ENCODE data around the gene GPX4. TPM values are rescaled to one million over a fixed set of nuclear protein-coding genes. Genes with fewer than 3 reads are reported as not detected.
A peak's percentile ranks its signal among the peaks of the same experiment; 100 is the strongest.

The GPX4 gene
- total RNA-seq, 1 donor from 2014 or later = 213 TPM

DNA sequence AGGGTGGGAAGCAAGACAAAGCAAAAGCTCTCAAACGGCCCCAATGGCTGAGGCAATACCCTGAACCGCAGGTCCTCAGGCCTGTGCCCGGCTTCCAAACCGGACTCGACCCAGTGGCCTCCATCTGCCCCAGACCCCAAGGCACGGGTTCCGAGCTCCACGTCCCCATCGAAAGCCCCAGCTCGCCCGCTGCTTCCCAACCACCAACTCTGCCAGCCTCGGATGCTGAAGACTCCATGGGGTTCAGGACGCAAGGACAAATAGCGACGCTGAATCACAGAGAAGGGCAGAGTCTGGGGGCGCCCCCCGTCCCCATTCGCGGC lies 9.2 kb upstream of the GPX4 start:
- ChIA-PET POLR2A (interaction anchor here (0.5 to 2.9 kb wide), 10 partner anchors 10 to 343 kb away, joined by 3 to 48 read pairs (median 6); partner anchors contain the start of genes ABCA7, ARHGAP45, CIRBP and RNU6-2), CTCF (interaction anchor here (0.7 kb wide), 1 partner anchor 30 kb away, joined by 5 read pairs; no protein-coding TSS in a partner anchor)
- H3K4me3 Mint-ChIP-seq = peak overlapping the region; percentile 90
- ATAC-seq (ENCODE audit: low read depth) (no peak), DNase-seq (no peak)
- TF ChIP-seq, protein P1, sequence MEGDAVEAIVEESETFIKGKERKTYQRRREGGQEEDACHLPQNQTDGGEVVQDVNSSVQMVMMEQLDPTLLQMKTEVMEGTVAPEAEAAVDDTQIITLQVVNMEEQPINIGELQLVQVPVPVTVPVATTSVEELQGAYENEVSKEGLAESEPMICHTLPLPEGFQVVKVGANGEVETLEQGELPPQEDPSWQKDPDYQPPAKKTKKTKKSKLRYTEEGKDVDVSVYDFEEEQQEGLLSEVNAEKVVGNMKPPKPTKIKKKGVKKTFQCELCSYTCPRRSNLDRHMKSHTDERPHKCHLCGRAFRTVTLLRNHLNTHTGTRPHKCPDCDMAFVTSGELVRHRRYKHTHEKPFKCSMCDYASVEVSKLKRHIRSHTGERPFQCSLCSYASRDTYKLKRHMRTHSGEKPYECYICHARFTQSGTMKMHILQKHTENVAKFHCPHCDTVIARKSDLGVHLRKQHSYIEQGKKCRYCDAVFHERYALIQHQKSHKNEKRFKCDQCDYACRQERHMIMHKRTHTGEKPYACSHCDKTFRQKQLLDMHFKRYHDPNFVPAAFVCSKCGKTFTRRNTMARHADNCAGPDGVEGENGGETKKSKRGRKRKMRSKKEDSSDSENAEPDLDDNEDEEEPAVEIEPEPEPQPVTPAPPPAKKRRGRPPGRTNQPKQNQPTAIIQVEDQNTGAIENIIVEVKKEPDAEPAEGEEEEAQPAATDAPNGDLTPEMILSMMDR (IDR thresholded peaks at IDR 0.05) = no peak
- H3K27ac Mint-ChIP-seq = peak overlapping the region; percentile 84
- intact Hi-C loops (cut with micrococcal nuclease) = loop anchor here (2.0 kb wide), 1 partner anchor 56 kb away; no protein-coding TSS in a partner anchor
- peaks cover 40% of the 10 kb centered on the region for H3K4me1 Mint-ChIP-seq
- H3K27me3 Mint-ChIP-seq = no peaks in the 10 kb centered on the region
- H3K9me3 Mint-ChIP-seq = no peaks in the 10 kb centered on the region
- H3K36me3 Mint-ChIP-seq (ENCODE audit: low read depth) = peaks cover 21% of the 10 kb centered on the region

DNA sequence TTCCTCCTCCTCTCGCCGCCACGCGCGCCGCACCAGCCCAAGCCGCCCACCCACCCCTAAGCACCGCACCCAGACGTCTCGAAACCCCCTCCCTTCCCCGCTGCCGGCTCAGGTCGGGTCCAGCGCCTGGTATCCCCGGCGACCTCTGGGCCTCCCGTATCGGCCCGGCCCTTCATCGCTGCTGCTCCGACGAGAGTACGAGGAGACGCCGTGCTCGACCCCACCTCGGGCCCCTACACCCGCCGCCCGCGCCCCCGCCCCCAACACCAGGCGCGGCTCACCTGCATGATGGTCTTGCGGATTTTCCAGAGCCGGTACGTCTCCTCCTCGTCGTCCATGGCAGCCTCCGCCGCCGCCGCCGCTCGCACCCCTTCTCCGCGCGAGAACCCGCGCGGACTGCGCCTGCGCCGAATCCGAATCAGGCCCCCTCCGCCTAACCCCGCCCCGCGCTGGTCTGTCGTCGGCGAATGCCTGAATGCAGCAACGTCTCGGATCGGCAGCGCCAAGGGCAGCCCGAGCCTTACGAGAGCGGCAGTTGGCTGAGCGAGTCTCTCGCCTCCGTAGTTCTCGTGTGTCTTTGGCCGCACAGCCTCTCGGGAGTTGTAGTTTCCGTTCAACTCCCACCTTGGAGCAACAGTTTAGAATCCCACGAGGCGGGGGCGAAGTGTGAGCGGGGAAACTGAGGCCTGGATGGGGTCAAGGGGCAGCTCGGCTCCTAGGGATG lies 8.7 kb upstream of the GPX4 start, which contains the start of gene POLR2E:
POLR2E (minus strand) TSS at position 398 of the 724 bp plus-strand sequence; CDS start at position 338, 60 bp downstream.
- no peaks in the 10 kb centered on the region for H3K9me3 Mint-ChIP-seq
- H3K36me3 Mint-ChIP-seq (ENCODE audit: low read depth) = peaks cover 19% of the 10 kb centered on the region
- H3K27ac Mint-ChIP-seq = peak within 1 kb of the TSS; percentile 84
- TF ChIP-seq, protein P1 (IDR thresholded peaks at IDR 0.05) = no peak
- H3K4me3 Mint-ChIP-seq = peak within 1 kb of the TSS; percentile 90
- H3K27me3 Mint-ChIP-seq = no peaks in the 10 kb centered on the region
- ChIA-PET CTCF (interaction anchor here (0.7 kb wide), 1 partner anchor 30 kb away, joined by 5 read pairs; no protein-coding TSS in a partner anchor), POLR2A (interaction anchor here (0.6 to 2.9 kb wide), 13 partner anchors 9 to 342 kb away, joined by 3 to 48 read pairs (median 4); partner anchors contain the start of genes ABCA7, ARHGAP45, CIRBP and GPX4)
- intact Hi-C loops (cut with micrococcal nuclease) = loop anchor here (1.0 to 2.0 kb wide), 3 partner anchors 8 to 146 kb away; partner anchors contain the start of genes ATP5F1D and GPX4
- ATAC-seq (ENCODE audit: low read depth) = peak; percentile 98
- H3K4me1 Mint-ChIP-seq = peaks cover 45% of the 10 kb centered on the region
- peak; percentile 98 for DNase-seq

DNA sequence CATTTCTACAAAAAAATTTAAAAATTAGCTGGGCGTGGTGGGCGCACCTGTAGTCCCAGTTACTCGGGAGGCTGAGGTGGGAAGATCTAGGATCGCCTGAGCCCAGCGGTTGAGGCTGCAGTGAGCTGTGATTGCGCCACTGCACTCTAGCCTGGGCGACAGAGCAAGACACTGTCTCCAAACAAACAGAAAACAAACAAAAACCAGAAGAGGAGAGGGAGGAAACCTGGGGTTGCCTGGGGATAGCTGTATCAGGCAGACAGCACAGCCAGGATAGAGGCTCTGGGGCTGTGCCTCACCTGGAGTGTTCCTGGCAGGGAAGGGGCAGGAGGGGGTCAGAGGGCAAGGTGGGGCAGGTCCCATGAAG lies 6.0 kb upstream of the GPX4 start:
- POLR2A ChIA-PET = interaction anchor here (1.0 to 1.4 kb wide), 4 partner anchors 16 to 33 kb away, joined by 3 to 5 read pairs (median 4); partner anchors contain the start of gene ARHGAP45
- H3K9me3 Mint-ChIP-seq = no peaks in the 10 kb centered on the region
- DNase-seq = no peak
- ATAC-seq (ENCODE audit: low read depth) = no peak
- no peaks in the 10 kb centered on the region for H3K27me3 Mint-ChIP-seq
- peaks cover 12% of the 10 kb centered on the region for H3K36me3 Mint-ChIP-seq (ENCODE audit: low read depth)
- no peak overlapping the region for H3K27ac Mint-ChIP-seq
- H3K4me3 Mint-ChIP-seq = no peak overlapping the region
- CTCF ChIA-PET = no interaction called here
- intact Hi-C loops (cut with micrococcal nuclease) = no loop called here
- peaks cover 64% of the 10 kb centered on the region for H3K4me1 Mint-ChIP-seq
- TF ChIP-seq, protein P1 (IDR thresholded peaks at IDR 0.05) = no peak

DNA sequence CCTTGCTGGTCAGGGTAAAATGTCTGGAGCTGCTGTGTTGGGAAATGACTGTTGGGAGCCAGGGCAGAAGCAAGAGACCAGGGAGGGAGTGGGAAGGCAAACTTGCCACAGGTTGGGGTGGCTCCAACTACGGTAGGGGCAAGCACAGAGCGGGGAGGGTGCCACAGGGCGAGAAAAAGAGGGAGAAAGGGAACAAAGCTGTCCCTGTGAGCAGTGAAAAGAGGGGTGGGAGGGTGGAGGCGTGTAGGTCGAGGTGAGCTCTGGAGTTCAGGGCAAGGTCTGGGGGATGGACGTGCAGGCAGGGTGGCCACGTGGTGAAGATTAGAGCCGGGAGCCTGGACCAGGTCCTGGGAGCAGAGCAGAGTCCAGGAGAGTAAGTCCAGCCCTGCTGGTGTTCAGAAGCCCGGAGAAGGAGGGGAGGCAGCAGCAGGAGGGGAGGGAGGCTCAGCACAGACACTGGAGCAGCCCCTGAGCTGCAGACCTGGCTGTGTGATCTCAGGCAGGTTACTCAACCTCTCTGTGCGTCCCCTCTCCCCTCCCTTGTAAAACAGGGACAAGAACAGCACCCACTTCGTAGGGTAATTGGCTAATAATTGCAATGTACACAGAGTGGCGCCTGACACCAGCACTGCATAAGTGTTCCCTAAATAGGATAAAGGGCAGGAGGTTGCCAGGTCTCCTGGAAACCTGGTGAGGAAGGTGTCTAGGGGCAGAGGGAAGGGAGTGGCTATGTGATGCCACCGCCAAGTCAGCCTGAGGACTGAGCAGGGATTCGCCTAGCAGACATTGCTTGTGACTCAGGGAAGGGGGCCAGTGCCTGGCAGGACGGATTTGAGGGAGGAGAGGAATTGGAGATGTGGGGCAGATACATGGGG lies 5.4 kb upstream of the GPX4 start:
- POLR2A ChIA-PET = interaction anchor here (0.7 to 1.3 kb wide), 4 partner anchors 15 to 34 kb away, joined by 3 to 4 read pairs (median 3); no protein-coding TSS in a partner anchor
- Mint-ChIP-seq H3K36me3 (ENCODE audit: low read depth) (peaks cover 8% of the 10 kb centered on the region), H3K27me3 (no peaks in the 10 kb centered on the region), H3K4me3 (no peak overlapping the region), H3K4me1 (peaks cover 64% of the 10 kb centered on the region), H3K9me3 (no peaks in the 10 kb centered on the region), H3K27ac (no peak overlapping the region)
- TF ChIP-seq, protein P1 (IDR thresholded peaks at IDR 0.05) = no peak
- CTCF ChIA-PET = no interaction called here
- DNase-seq (no peak), ATAC-seq (ENCODE audit: low read depth) (no peak)
- intact Hi-C loops (cut with micrococcal nuclease) = no loop called here
